IMR-90 (cell line): ENCODE results near the gene ABI3BP. TPM values are rescaled to one million over a fixed set of nuclear protein-coding genes. Genes with fewer than 3 reads are reported as not detected.

Source experiments
- ATAC-seq: fragments of 200-7000 bp; cut with Tn5 transposase; 2 replicates; pipeline ENCODE4 v1.9.1; 2020; ENCODE audit warnings: low read depth, mild to moderate bottlenecking, moderate library complexity
- BruUV-seq: library from RNA; stranded (reverse); fragments of 400-500 nt; replicated peaks from 2 replicates; lab custom pipeline; 2021; lab: Mats Ljungman, UMichigan
- CTCF ChIA-PET: fragments of 300-600 bp; formaldehyde crosslinking; extraction: SDS; loops from one replicate; lab custom pipeline; 2021; ENCODE audit warnings: antibody characterized with exemption; lab: Yijun Ruan, JAX
- POLR2A ChIA-PET: fragments of 300-600 bp; sonication (Branson Sonifier 250); formaldehyde crosslinking; loops from one replicate; lab custom pipeline; 2022; ENCODE audit warnings: antibody characterized with exemption; ENCODE audit not compliant: unreplicated experiment; lab: Charles Lee
- DNase-seq: peaks from one replicate; pipeline ENCODE4 v3.0.0; 2013
- H2AFZ ChIP-seq: replicated peaks from 2 replicates; pipeline ENCODE3; 2013; ENCODE audit warnings: low read length, mild to moderate bottlenecking; ENCODE audit not compliant: poor library complexity
- H2AK5ac ChIP-seq: 2 replicates; pipeline ENCODE4 v1.6.1; 2013; ENCODE audit warnings: low read depth, low read length, inconsistent platforms
- H2AK9ac ChIP-seq: replicated peaks from 2 replicates; pipeline ENCODE3; 2013; ENCODE audit warnings: mild to moderate bottlenecking, low read depth, low read length, moderate library complexity; ENCODE audit not compliant: poor library complexity
- H2BK120ac ChIP-seq: 2 replicates; pipeline ENCODE4 v1.6.1; 2013; ENCODE audit warnings: low read depth, low read length, inconsistent platforms
- H2BK15ac ChIP-seq: 3 replicates; pipeline ENCODE4 v1.6.1; 2013; ENCODE audit warnings: low read depth, low read length, inconsistent platforms
- H2BK20ac ChIP-seq: 2 replicates; pipeline ENCODE4 v1.6.1; 2013; ENCODE audit warnings: low read depth, mild to moderate bottlenecking, inconsistent platforms, low read length, moderate library complexity
- H2BK5ac ChIP-seq: 2 replicates; pipeline ENCODE4 v1.6.1; 2013; ENCODE audit warnings: mild to moderate bottlenecking, low read depth, low read length, inconsistent platforms; ENCODE audit not compliant: poor library complexity, severe bottlenecking
- H3K14ac ChIP-seq: replicated peaks from 2 replicates; pipeline ENCODE4 v1.6.1; 2013; ENCODE audit warnings: low read depth, low read length, inconsistent platforms
- H3K18ac ChIP-seq: 2 replicates; pipeline ENCODE4 v1.6.1; 2013; ENCODE audit warnings: low read depth, low read length, control low read depth
- H3K23ac ChIP-seq: 2 replicates; pipeline ENCODE4 v1.6.1; 2013; ENCODE audit warnings: low read depth, low read length, inconsistent platforms
- H3K27ac ChIP-seq: 2 replicates; pipeline ENCODE4 v1.5.1; 2013; ENCODE audit warnings: mild to moderate bottlenecking, control low read depth, low read length; ENCODE audit not compliant: insufficient read depth
- H3K27me3 ChIP-seq: 2 replicates; pipeline ENCODE4 v1.6.1; 2013; ENCODE audit warnings: low read length; ENCODE audit not compliant: control insufficient read depth, insufficient read depth
- H3K36me3 ChIP-seq: 2 replicates; pipeline ENCODE4 v1.6.1; 2013; ENCODE audit warnings: low read length, mixed read lengths; ENCODE audit not compliant: control insufficient read depth, insufficient read depth
- H3K4ac ChIP-seq: 2 replicates; pipeline ENCODE4 v1.6.1; 2013; ENCODE audit warnings: low read depth, low read length, inconsistent platforms
- H3K4me1 ChIP-seq: 2 replicates; pipeline ENCODE4 v1.6.1; 2013; ENCODE audit warnings: low read length, mixed read lengths; ENCODE audit not compliant: control insufficient read depth, insufficient read depth
- H3K4me2 ChIP-seq: 2 replicates; pipeline ENCODE4 v1.6.1; 2013; ENCODE audit warnings: low read depth, mild to moderate bottlenecking, control low read depth, low read length, moderate library complexity
- H3K4me3 ChIP-seq: 2 replicates; pipeline ENCODE4 v1.5.1; 2013; ENCODE audit warnings: low read depth, mild to moderate bottlenecking, control low read depth, low read length, moderate library complexity; ENCODE audit not compliant: insufficient read depth
- H3K56ac ChIP-seq: 2 replicates; pipeline ENCODE4 v1.6.1; 2013; ENCODE audit warnings: low read length, inconsistent platforms; ENCODE audit not compliant: insufficient read depth; ENCODE audit errors: extremely low read depth
- H3K79me1 ChIP-seq, 2 experiments: 2 replicates each; pipeline ENCODE4 v1.6.1; 2013; ENCODE audit warnings: low read length in 2 of 2, inconsistent platforms in 1 of 2, low read depth in 1 of 2
- H3K9ac ChIP-seq: 2 replicates; pipeline ENCODE4 v1.6.1; 2013; ENCODE audit warnings: low read depth, low read length, control low read depth
- H3K9me1 ChIP-seq: 2 replicates; pipeline ENCODE4 v1.6.1; 2013; ENCODE audit warnings: low read length, inconsistent platforms; ENCODE audit not compliant: insufficient read depth
- H3K9me3 ChIP-seq: 2 replicates; pipeline ENCODE4 v1.6.1; 2013; ENCODE audit warnings: low read length; ENCODE audit not compliant: control insufficient read depth, insufficient read depth
- H4K20me1 ChIP-seq: 2 replicates; pipeline ENCODE4 v1.6.1; 2013; ENCODE audit warnings: low read length, inconsistent platforms; ENCODE audit not compliant: insufficient read depth
- H4K5ac ChIP-seq: 2 replicates; pipeline ENCODE4 v1.6.1; 2013; ENCODE audit warnings: mild to moderate bottlenecking, low read depth, low read length, control low read depth
- H4K8ac ChIP-seq, 2 experiments: 2 replicates each; pipeline ENCODE4 v1.6.1; 2013; ENCODE audit warnings: low read depth in 2 of 2, low read length in 2 of 2, control low read depth in 1 of 2, inconsistent platforms in 1 of 2
- H4K91ac ChIP-seq: 2 replicates; pipeline ENCODE4 v1.6.1; 2013; ENCODE audit warnings: low read depth, low read length, inconsistent platforms; ENCODE audit not compliant: insufficient read depth
- CHD1 ChIP-seq: IDR thresholded peaks from 2 replicates; pipeline ENCODE4 v1.6.1; 2012; ENCODE audit warnings: low read depth, low read length, improper control_type of control experiment
- CTCF ChIP-seq: conservative IDR thresholded peaks from 2 replicates; pipeline ENCODE4 v1.5.1; 2012; ENCODE audit warnings: mild to moderate bottlenecking, low read depth, low read length, improper control_type of control experiment
- FOS ChIP-seq: fragments of 150-350 bp; IDR thresholded peaks from 2 replicates; pipeline ENCODE4 v1.6.1; 2016; ENCODE audit warnings: low read depth, low read length
- MAFK ChIP-seq: IDR thresholded peaks from 2 replicates; pipeline ENCODE4 v1.6.1; 2012; ENCODE audit warnings: low read depth, low read length, improper control_type of control experiment
- MXI1 ChIP-seq: IDR thresholded peaks from 2 replicates; pipeline ENCODE4 v1.6.1; 2012; ENCODE audit warnings: low read depth, mild to moderate bottlenecking, low read length, moderate library complexity, borderline replicate concordance
- NFE2L2 ChIP-seq: fragments of 150-350 bp; IDR thresholded peaks from 2 replicates; pipeline ENCODE4 v1.6.1; 2016; ENCODE audit warnings: low read depth, mild to moderate bottlenecking, low read length
- RAD21 ChIP-seq: IDR thresholded peaks from 2 replicates; pipeline ENCODE4 v1.6.1; 2012; ENCODE audit warnings: low read length, improper control_type of control experiment
- RCOR1 ChIP-seq: IDR thresholded peaks from 2 replicates; pipeline ENCODE4 v1.6.1; 2012; ENCODE audit warnings: mild to moderate bottlenecking, low read length, improper control_type of control experiment; ENCODE audit not compliant: insufficient replicate concordance
- USF2 ChIP-seq: fragments of 150-350 bp; IDR thresholded peaks from 2 replicates; pipeline ENCODE4 v1.6.1; 2017; ENCODE audit warnings: mild to moderate bottlenecking, antibody characterized with exemption, low read length, low read depth
- WGBS, 2 experiments: methylation state at CpG; one replicate each; pipeline versions ENCODE4 v1.1.5 to v1.1.7; 2013; ENCODE audit warnings: missing lambda C conversion rate in 2 of 2; ENCODE audit not compliant: insufficient read length in 1 of 2; ENCODE audit errors: extremely low coverage in 2 of 2; 5-methylcytosine and 5-hydroxymethylcytosine counted together
- dilution Hi-C: fragments of 300-500 bp; cut with HindIII; formaldehyde crosslinking; loops from one replicate; pipeline ENCODE4 v1.14.3; 2018; ENCODE audit warnings: low sequenced_read_pairs; ENCODE audit not compliant: unreplicated experiment
- in situ Hi-C: fragments of 300-500 bp; cut with MboI; formaldehyde crosslinking; loops from 3 replicates; pipeline ENCODE4 v1.14.3; 2019; ENCODE audit warnings: low sequenced_read_pairs, inconsistent platforms, mixed read lengths
- intact Hi-C: fragments of 100-400 bp; cut with micrococcal nuclease; formaldehyde crosslinking; loops from 2 replicates; pipeline ENCODE4 v1.10.0; 2022
- polyA plus RNA-seq, 3 experiments: library from polyadenylated mRNA; depleted of rRNA; stranded (reverse); fragments of >200 nt; gene quantifications; 2 replicates each; pipeline ENCODE4 v1.2.3, GENCODE V29; 2012; ENCODE audit warnings: low replicate concordance in 1 of 3
- total RNA-seq: library from RNA; depleted of rRNA; stranded (reverse); fragments of >200 nt; gene quantifications from 2 replicates; pipeline ENCODE4 v1.2.3, GENCODE V29; 2012

ABI3BP gene
- total and polyA plus RNA-seq, 2 of the 4 experiments (the other 2 are of a cell fraction), result 3.0 to 26.7 TPM

GRCh38 chr3:100873611-100874010 is 119.6 kb downstream of the ABI3BP start:
- H3K9me3 ChIP-seq, result no peaks in the 10 kb centered on the region
- H3K14ac ChIP-seq, result no peak overlapping the region
- no peak overlapping the region for H4K5ac ChIP-seq
- no peak overlapping the region for H3K27ac ChIP-seq
- dilution Hi-C loops, result no loop called here
- H3K36me3 ChIP-seq, result no peaks in the 10 kb centered on the region
- H3K79me1 ChIP-seq, result no peaks in the 10 kb centered on the region
- H4K20me1 ChIP-seq, result no peaks in the 10 kb centered on the region
- H3K9ac ChIP-seq, result no peak overlapping the region
- no peak overlapping the region for H3K4me2 ChIP-seq
- POLR2A ChIA-PET, result no interaction called here
- DNase-seq, result no peak
- no peak overlapping the region for H2AK9ac ChIP-seq
- H2BK15ac ChIP-seq, result no peak overlapping the region
- no peak overlapping the region for H3K56ac ChIP-seq
- H2BK20ac ChIP-seq, result no peak overlapping the region
- H2BK120ac ChIP-seq, result no peak overlapping the region
- H3K23ac ChIP-seq, result no peak overlapping the region
- no peak overlapping the region for H2BK5ac ChIP-seq
- no peaks in the 10 kb centered on the region for H3K4me1 ChIP-seq
- no peak overlapping the region for H2AK5ac ChIP-seq
- no peak overlapping the region for H4K8ac ChIP-seq
- CTCF ChIA-PET, result no interaction called here
- H2AFZ ChIP-seq, result no peak overlapping the region
- H3K27me3 ChIP-seq, result peaks cover 2% of the 10 kb centered on the region; the same call in 1 of the 2 replicates
- TF ChIP-seq FOS (no peak), MXI1 (no peak), RCOR1 (no peak), RAD21 (no peak), NFE2L2 (no peak), CTCF (no peak), USF2 (no peak), CHD1 (no peak), MAFK (no peak)
- no peak overlapping the region for H3K4me3 ChIP-seq
- in situ Hi-C loops, result no loop called here
- no CpG with 5 or more reads among the region's 3 CpGs for WGBS, 2 experiments
- ATAC-seq, result no peak
- H4K91ac ChIP-seq, result no peak overlapping the region
- no TSS peak for BruUV-seq
- H3K4ac ChIP-seq, result no peak overlapping the region
- H3K9me1 ChIP-seq, result no peaks in the 10 kb centered on the region
- no peak overlapping the region for H3K18ac ChIP-seq
- intact Hi-C loops, result no loop called here
